ENCODE results near the gene SORBS1. TPM values are rescaled to one million over a fixed set of nuclear protein-coding genes. Genes with fewer than 3 reads are reported as not detected.

The SORBS1 gene
- total and polyA plus RNA-seq, 2 experiments from 2014 or later: 17.0 to 40.2 TPM

DNA sequence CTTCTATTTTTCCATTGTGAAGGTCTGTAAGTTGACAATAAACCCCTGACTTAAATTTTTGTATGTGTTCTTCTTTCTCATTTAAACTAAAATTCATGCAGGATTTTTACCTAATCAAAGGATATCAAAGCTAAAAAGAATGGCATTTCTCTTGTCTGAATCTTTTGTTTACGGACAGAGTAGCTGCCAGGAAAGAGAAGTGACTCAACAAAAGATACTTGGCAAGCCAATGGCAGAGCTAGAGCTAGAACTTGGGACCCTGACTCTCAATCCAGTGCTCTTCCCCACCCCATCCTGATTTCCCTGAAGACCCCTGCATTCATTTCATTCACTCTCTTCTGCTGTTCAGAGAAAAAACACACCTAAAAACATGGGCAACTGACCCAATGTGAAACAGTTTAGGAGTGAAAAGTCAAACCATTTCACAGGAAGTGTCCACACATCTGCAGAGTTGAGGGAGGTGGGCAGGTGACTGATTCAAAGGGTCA, 230.2 kb downstream of the SORBS1 start:
- Histone ChIP-seq H3K9me2 (replicated peaks; ENCODE audit: insufficient read depth) (no peaks in the 10 kb centered on the region), H2AFZ (no peak overlapping the region), H3K79me2 (no peaks in the 10 kb centered on the region), H3K9me3 (ENCODE audit: low read depth) (no peaks in the 10 kb centered on the region), H3K4me3 (no peak overlapping the region), H4K20me1 (ENCODE audit: insufficient read depth, poor library complexity, severe bottlenecking) (no peaks in the 10 kb centered on the region), H3K4me2 (no peak overlapping the region), H3K27me3 (no peaks in the 10 kb centered on the region), H3K4me1 (ENCODE audit: insufficient read depth) (peaks cover 14% of the 10 kb centered on the region), H3K27ac (no peak overlapping the region), H3K36me3 (replicated peaks; ENCODE audit: insufficient read depth, low read depth) (no peaks in the 10 kb centered on the region)
- WGBS (ENCODE audit: low lambda C conversion rate, missing lambda C conversion rate): 92% methylated on average over 1 of the region's 1 CpG
- TF ChIP-seq EZH2phosphoT487 (IDR thresholded peaks at IDR 0.05; ENCODE audit: low read depth, severe bottlenecking, unreplicated experiment) (no peak), EZH2 (IDR thresholded peaks at IDR 0.05; ENCODE audit: borderline replicate concordance) (no peak)
- TF ChIP-seq, protein P1, sequence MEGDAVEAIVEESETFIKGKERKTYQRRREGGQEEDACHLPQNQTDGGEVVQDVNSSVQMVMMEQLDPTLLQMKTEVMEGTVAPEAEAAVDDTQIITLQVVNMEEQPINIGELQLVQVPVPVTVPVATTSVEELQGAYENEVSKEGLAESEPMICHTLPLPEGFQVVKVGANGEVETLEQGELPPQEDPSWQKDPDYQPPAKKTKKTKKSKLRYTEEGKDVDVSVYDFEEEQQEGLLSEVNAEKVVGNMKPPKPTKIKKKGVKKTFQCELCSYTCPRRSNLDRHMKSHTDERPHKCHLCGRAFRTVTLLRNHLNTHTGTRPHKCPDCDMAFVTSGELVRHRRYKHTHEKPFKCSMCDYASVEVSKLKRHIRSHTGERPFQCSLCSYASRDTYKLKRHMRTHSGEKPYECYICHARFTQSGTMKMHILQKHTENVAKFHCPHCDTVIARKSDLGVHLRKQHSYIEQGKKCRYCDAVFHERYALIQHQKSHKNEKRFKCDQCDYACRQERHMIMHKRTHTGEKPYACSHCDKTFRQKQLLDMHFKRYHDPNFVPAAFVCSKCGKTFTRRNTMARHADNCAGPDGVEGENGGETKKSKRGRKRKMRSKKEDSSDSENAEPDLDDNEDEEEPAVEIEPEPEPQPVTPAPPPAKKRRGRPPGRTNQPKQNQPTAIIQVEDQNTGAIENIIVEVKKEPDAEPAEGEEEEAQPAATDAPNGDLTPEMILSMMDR (IDR thresholded peaks at IDR 0.05; ENCODE audit: poor library complexity): no peak
- no peak for DNase-seq (ENCODE audit: low spot score)

DNA sequence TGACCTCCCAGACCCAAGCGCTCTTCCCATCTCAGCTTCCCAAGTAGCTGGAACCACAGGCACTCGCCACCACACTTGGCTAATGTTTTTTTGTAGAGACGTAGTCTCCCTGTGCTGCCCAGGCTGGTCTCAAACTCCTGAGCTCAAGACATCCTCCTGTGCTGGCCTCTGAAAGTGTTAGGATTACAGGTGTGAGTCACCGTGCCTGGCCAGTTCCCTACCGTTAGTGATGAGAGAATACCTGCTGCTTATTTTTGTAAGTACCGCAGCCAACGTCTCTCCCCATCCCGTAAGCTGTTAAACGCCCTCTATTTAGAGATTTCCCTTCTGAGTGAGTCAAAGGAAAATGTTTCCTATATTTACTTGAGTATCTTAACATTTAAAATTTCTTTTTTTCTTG, 231.9 kb downstream of the SORBS1 start:
- 77% methylated on average over 9 of the region's 9 CpGs for WGBS (ENCODE audit: low lambda C conversion rate, missing lambda C conversion rate)
- Histone ChIP-seq H3K9me3 (ENCODE audit: low read depth) (no peaks in the 10 kb centered on the region), H2AFZ (no peak overlapping the region), H4K20me1 (ENCODE audit: insufficient read depth, poor library complexity, severe bottlenecking) (no peaks in the 10 kb centered on the region), H3K27ac (no peak overlapping the region), H3K4me2 (no peak overlapping the region), H3K4me1 (ENCODE audit: insufficient read depth) (peaks cover 14% of the 10 kb centered on the region), H3K79me2 (no peaks in the 10 kb centered on the region), H3K36me3 (replicated peaks; ENCODE audit: insufficient read depth, low read depth) (no peaks in the 10 kb centered on the region), H3K27me3 (no peaks in the 10 kb centered on the region), H3K9me2 (replicated peaks; ENCODE audit: insufficient read depth) (no peaks in the 10 kb centered on the region), H3K4me3 (no peak overlapping the region)
- DNase-seq (ENCODE audit: low spot score): no peak
- TF ChIP-seq EZH2phosphoT487 (IDR thresholded peaks at IDR 0.05; ENCODE audit: low read depth, severe bottlenecking, unreplicated experiment) (no peak), EZH2 (IDR thresholded peaks at IDR 0.05; ENCODE audit: borderline replicate concordance) (no peak)
- TF ChIP-seq, protein P1 (IDR thresholded peaks at IDR 0.05; ENCODE audit: poor library complexity): no peak

DNA sequence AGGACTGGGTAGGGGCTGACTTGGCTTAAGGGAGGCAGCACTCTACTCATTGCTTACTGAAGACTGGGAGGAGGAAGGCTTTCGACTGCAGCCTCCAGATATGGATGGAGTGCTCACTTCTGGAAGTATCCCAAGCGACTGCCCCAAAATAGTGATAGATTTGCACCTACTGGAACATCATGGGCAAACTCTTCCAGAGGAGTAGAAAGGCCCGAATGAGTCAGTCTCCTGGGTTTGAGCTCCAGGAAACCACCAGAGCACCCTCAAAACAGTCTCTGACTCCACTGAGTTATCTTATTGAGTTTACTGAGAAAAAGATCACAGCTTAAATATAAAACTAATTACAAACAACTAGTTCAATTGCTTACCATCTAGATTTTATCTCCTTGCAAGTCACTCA, 233.2 kb downstream of the SORBS1 start:
- H3K4me1 ChIP-seq (ENCODE audit: insufficient read depth): peaks cover 14% of the 10 kb centered on the region
- TF ChIP-seq, protein P1 (IDR thresholded peaks at IDR 0.05; ENCODE audit: poor library complexity): no peak
- TF ChIP-seq EZH2phosphoT487 (IDR thresholded peaks at IDR 0.05; ENCODE audit: low read depth, severe bottlenecking, unreplicated experiment) (no peak), EZH2 (IDR thresholded peaks at IDR 0.05; ENCODE audit: borderline replicate concordance) (no peak)
- no peak for DNase-seq (ENCODE audit: low spot score)
- no peak overlapping the region for H3K4me2 ChIP-seq
- H3K4me3 ChIP-seq: no peak overlapping the region
- no peak overlapping the region for H2AFZ ChIP-seq
- no peaks in the 10 kb centered on the region for H3K9me3 ChIP-seq (ENCODE audit: low read depth)
- no peaks in the 10 kb centered on the region for H3K27me3 ChIP-seq
- WGBS (ENCODE audit: low lambda C conversion rate, missing lambda C conversion rate): 97% methylated on average over 3 of the region's 3 CpGs
- no peaks in the 10 kb centered on the region for H3K79me2 ChIP-seq
- no peaks in the 10 kb centered on the region for H3K9me2 ChIP-seq (replicated peaks; ENCODE audit: insufficient read depth)
- H3K27ac ChIP-seq: no peak overlapping the region
- no peaks in the 10 kb centered on the region for H3K36me3 ChIP-seq (replicated peaks; ENCODE audit: insufficient read depth, low read depth)
- H4K20me1 ChIP-seq (ENCODE audit: insufficient read depth, poor library complexity, severe bottlenecking): no peaks in the 10 kb centered on the region

DNA sequence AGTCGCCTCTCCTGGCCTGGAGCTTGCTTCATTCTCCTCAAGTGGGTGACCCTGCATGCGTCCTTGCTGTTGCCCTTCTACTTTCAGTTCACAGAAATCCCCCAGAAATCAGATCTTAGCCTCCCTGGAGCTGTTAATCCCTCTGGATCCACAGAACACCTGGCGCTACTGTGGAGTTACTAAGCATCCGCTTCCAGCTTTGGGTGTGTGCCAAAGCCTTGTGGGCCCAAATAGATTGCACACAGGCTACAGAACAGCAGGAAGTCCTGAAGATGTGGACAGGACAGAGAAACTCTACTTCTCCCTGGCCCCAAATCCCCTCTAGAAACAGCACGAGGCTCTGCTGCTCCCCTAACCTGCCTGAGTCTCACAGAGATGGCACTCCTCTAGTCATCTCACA, 233.8 kb downstream of the SORBS1 start:
- DNase-seq (ENCODE audit: low spot score): peak; percentile 34
- H3K4me3 ChIP-seq: no peak overlapping the region
- no peaks in the 10 kb centered on the region for H3K27me3 ChIP-seq
- H3K27ac ChIP-seq: no peak overlapping the region
- H2AFZ ChIP-seq: no peak overlapping the region
- H3K36me3 ChIP-seq (replicated peaks; ENCODE audit: insufficient read depth, low read depth): no peaks in the 10 kb centered on the region
- no peaks in the 10 kb centered on the region for H3K9me3 ChIP-seq (ENCODE audit: low read depth)
- peaks cover 14% of the 10 kb centered on the region for H3K4me1 ChIP-seq (ENCODE audit: insufficient read depth)
- 53% methylated on average over 5 of the region's 5 CpGs for WGBS (ENCODE audit: low lambda C conversion rate, missing lambda C conversion rate)
- no peaks in the 10 kb centered on the region for H4K20me1 ChIP-seq (ENCODE audit: insufficient read depth, poor library complexity, severe bottlenecking)
- H3K79me2 ChIP-seq: no peaks in the 10 kb centered on the region
- peak overlapping the region; percentile 8 for H3K4me2 ChIP-seq
- no peaks in the 10 kb centered on the region for H3K9me2 ChIP-seq (replicated peaks; ENCODE audit: insufficient read depth)
- TF ChIP-seq, protein P1 (IDR thresholded peaks at IDR 0.05; ENCODE audit: poor library complexity): no peak
- TF ChIP-seq EZH2 (IDR thresholded peaks at IDR 0.05; ENCODE audit: borderline replicate concordance): no peak

Data from hepatocyte (in vitro differentiated cells).